Activated CD8-positive, alpha-beta T cell treated with anti-CD3 and anti-CD28 coated beads for 36 hours (primary cell): Measurements from ENCODE around the gene KLF18. TPM values are rescaled to one million over a fixed set of nuclear protein-coding genes. Genes with fewer than 3 reads are reported as not detected.

Source experiments
- ATAC-seq: fragments of 200-7000 bp; cut with Tn5 transposase; one replicate; pipeline ENCODE4 v1.10.0; 2021; ENCODE audit warnings: mild to moderate bottlenecking, moderate library complexity
- CTCF ChIA-PET: fragments of 350-600 bp; sonication (Branson Sonifier 250); formaldehyde crosslinking; loops from one replicate; lab custom pipeline; 2021; ENCODE audit warnings: antibody characterized with exemption; lab: Charles Lee
- POLR2A ChIA-PET: fragments of 350-600 bp; sonication (Branson Sonifier 250); formaldehyde crosslinking; loops from one replicate; lab custom pipeline; 2021; ENCODE audit warnings: antibody characterized with exemption; lab: Charles Lee
- DNase-seq: peaks from one replicate; pipeline ENCODE4 v3.0.0-alpha.2; 2020
- H3K27ac Mint-ChIP-seq: one replicate; pipeline ENCODE4 v1.8.0; 2021; ENCODE audit warnings: mild to moderate bottlenecking, mixed read lengths
- H3K27me3 Mint-ChIP-seq: one replicate; pipeline ENCODE4 v1.8.0; 2021; ENCODE audit warnings: mixed read lengths
- H3K36me3 Mint-ChIP-seq: one replicate; pipeline ENCODE4 v1.8.0; 2021; ENCODE audit warnings: low read depth, mixed read lengths
- H3K4me1 Mint-ChIP-seq: one replicate; pipeline ENCODE4 v1.8.0; 2021; ENCODE audit warnings: low read depth, mixed read lengths
- H3K4me3 Mint-ChIP-seq: one replicate; pipeline ENCODE4 v1.8.0; 2021; ENCODE audit warnings: mild to moderate bottlenecking, moderate library complexity, mixed read lengths
- H3K9me3 Mint-ChIP-seq: one replicate; pipeline ENCODE4 v1.8.0; 2021; ENCODE audit warnings: mixed read lengths
- CTCF ChIP-seq: fragments of 200-600 bp; IDR thresholded peaks from one replicate; pipeline ENCODE4 v1.8.0; 2022; ENCODE audit warnings: antibody characterized with exemption, mild to moderate bottlenecking
- intact Hi-C: fragments of 100-400 bp; cut with micrococcal nuclease; formaldehyde crosslinking; loops from one replicate; pipeline ENCODE4 v1.10.0; 2022
- total RNA-seq, 2 experiments: library from RNA; stranded (reverse); gene quantifications; one replicate each; pipeline ENCODE4 v1.2.3, GENCODE V29; 2021

KLF18 gene
- total RNA-seq, 2 experiments from 2014 or later: not detected

DNA sequence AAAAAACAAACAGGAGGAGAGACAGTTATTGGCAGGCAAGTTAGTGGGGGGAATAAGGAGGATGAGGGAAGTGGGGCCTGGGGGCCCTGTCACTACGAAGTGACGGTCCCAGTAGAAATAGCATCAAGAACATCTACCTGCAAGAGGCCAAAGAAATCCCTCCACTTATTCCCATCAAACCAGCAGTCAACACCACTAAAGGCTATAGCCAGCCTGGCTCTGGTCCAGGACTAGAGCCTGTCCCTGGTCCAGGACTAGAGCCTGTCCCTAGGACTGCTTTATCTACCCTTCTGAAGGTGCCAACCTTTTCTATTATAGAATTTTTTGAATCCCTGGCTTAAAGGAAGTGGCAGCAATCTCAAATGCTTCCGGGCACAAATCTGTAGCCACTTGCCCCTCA lies 3.2 kb downstream of the KLF18 start:
- H3K36me3 Mint-ChIP-seq: no peaks in the 10 kb centered on the region
- POLR2A ChIA-PET: no interaction called here
- no peak overlapping the region for H3K27ac Mint-ChIP-seq
- no peaks in the 10 kb centered on the region for H3K4me1 Mint-ChIP-seq
- no peak overlapping the region for H3K4me3 Mint-ChIP-seq
- peaks cover 2% of the 10 kb centered on the region for H3K27me3 Mint-ChIP-seq
- ATAC-seq (no peak), DNase-seq (no peak)
- CTCF ChIA-PET: interaction anchor here (1.2 kb wide), 1 partner anchor 149 kb away, joined by 4 read pairs; no protein-coding TSS in a partner anchor
- TF ChIP-seq CTCF: no peak
- H3K9me3 Mint-ChIP-seq: no peaks in the 10 kb centered on the region
- intact Hi-C loops: no loop called here

- no peaks in the 10 kb centered on the region for H3K36me3 Mint-ChIP-seq
- DNase-seq (no peak), ATAC-seq (no peak)
- ChIA-PET POLR2A (no interaction called here), CTCF (interaction anchor here (0.7 to 1.0 kb wide), 2 partner anchors 10 to 12 kb away, joined by 3 to 4 read pairs; no protein-coding TSS in a partner anchor)
- intact Hi-C loops: no loop called here
- H3K27me3 Mint-ChIP-seq: no peaks in the 10 kb centered on the region
- H3K9me3 Mint-ChIP-seq: no peaks in the 10 kb centered on the region
- TF ChIP-seq CTCF: no peak
- no peak overlapping the region for H3K4me3 Mint-ChIP-seq
- no peak overlapping the region for H3K27ac Mint-ChIP-seq
- H3K4me1 Mint-ChIP-seq: no peaks in the 10 kb centered on the region
Observed at GRCh38 chr1:44135886-44136285, 5.5 kb downstream of the KLF18 start.

DNA sequence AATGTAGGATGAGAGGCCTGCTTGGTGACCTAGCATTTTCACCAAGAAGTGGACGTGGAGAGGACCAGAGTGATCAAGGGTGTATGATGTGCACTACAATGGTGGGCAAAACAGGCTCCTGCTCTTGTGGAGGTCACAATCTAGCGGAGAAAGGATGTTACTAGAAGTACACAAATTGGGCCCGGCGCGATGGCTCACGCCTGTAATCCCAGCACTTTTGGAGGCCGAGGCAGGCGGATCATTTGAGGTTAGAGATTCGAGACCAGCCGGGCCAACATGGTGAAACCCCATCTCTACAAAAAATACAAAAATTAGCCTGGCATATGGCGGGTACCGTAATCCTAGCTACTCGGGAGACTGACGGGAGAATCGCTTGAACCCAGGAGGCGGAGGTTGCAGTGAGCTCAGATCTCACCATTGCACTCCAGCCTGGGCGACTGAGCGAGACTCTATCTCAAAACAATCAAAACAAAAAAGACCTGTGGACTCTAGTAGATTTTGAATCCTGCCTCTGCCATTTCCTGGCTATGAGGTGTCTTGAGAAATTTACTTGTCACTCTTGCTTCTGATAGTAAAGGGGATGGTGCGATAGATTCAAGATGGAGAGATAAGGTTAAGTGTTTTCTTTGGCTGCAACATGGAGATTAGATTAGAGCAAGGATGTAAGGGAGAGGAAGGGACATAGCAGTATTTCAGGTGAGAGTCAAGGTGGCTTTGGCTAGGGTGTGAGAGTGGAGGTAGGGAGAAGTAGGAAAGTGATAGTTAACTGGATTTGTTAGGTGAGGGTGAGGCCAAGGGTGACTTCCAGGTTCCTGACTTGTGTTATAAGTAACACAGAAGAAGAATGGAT lies 7.1 kb downstream of the KLF18 start:
- TF ChIP-seq CTCF: no peak
- POLR2A ChIA-PET: no interaction called here
- H3K4me3 Mint-ChIP-seq: no peak overlapping the region
- no peak overlapping the region for H3K27ac Mint-ChIP-seq
- DNase-seq: no peak
- H3K9me3 Mint-ChIP-seq: no peaks in the 10 kb centered on the region
- no peak for ATAC-seq
- CTCF ChIA-PET: no interaction called here
- no peaks in the 10 kb centered on the region for H3K4me1 Mint-ChIP-seq
- H3K36me3 Mint-ChIP-seq: no peaks in the 10 kb centered on the region
- intact Hi-C loops: no loop called here
- H3K27me3 Mint-ChIP-seq: no peaks in the 10 kb centered on the region

GRCh38 chr1:44131411-44131810 lies 10.0 kb downstream of the KLF18 start:
- intact Hi-C loops: no loop called here
- no peak for DNase-seq
- Mint-ChIP-seq H3K36me3 (no peaks in the 10 kb centered on the region), H3K4me3 (no peak overlapping the region), H3K27ac (no peak overlapping the region), H3K9me3 (no peaks in the 10 kb centered on the region), H3K27me3 (peaks cover 7% of the 10 kb centered on the region), H3K4me1 (no peaks in the 10 kb centered on the region)
- TF ChIP-seq CTCF: no peak
- no peak for ATAC-seq
- POLR2A ChIA-PET: no interaction called here
- CTCF ChIA-PET: no interaction called here
